Natural killer cell (primary cell): Measurements from ENCODE around the gene FAM120A. TPM values are rescaled to one million over a fixed set of nuclear protein-coding genes. Genes with fewer than 3 reads are reported as not detected.

Experiments
- ATAC-seq, 3 donors: fragments of 150-1000 bp in 2 of 3; fragments of 200-7000 bp in 1 of 3; cut with Tn5 transposase; 1 replicate in 1 of 3; 2 replicates in 2 of 3; pipeline ENCODE4 v1.10.0; 2021; ENCODE audit warnings: mild to moderate bottlenecking in 2 of 3, moderate library complexity in 2 of 3
- DNase-seq, 2 donors: peaks; one replicate each; pipeline versions ENCODE4 v3.0.0 to v3.0.0-alpha.2; 2013 to 2021; ENCODE audit warnings: mixed read lengths in 1 of 2
- H3K27ac ChIP-seq: one replicate; pipeline ENCODE4 v1.5.1; 2013; ENCODE audit warnings: mild to moderate bottlenecking, low read length
- H3K27me3 ChIP-seq: one replicate; pipeline ENCODE4 v1.6.1; 2013; ENCODE audit warnings: low read length; ENCODE audit not compliant: control insufficient read depth, insufficient read depth
- H3K36me3 ChIP-seq: one replicate; pipeline ENCODE4 v1.6.1; 2013; ENCODE audit warnings: low read length; ENCODE audit not compliant: control insufficient read depth, insufficient read depth
- H3K4me1 ChIP-seq: one replicate; pipeline ENCODE4 v1.6.1; 2013; ENCODE audit warnings: low read length; ENCODE audit not compliant: control insufficient read depth, insufficient read depth
- H3K4me3 ChIP-seq: one replicate; pipeline ENCODE4 v1.5.1; 2013; ENCODE audit warnings: low read length
- H3K9me3 ChIP-seq: one replicate; pipeline ENCODE4 v1.6.1; 2013; ENCODE audit warnings: low read length; ENCODE audit not compliant: control insufficient read depth, insufficient read depth
- H3K27ac Mint-ChIP-seq, 2 donors: one replicate each; pipeline ENCODE4 v1.8.0; 2022; ENCODE audit warnings: mild to moderate bottlenecking in 2 of 2, mixed read lengths in 2 of 2, moderate library complexity in 1 of 2
- H3K27me3 Mint-ChIP-seq, 2 donors: one replicate each; pipeline ENCODE4 v1.8.0; 2022; ENCODE audit warnings: low read depth in 2 of 2, mixed read lengths in 2 of 2
- H3K36me3 Mint-ChIP-seq: one replicate; pipeline ENCODE4 v1.8.0; 2022; ENCODE audit warnings: mixed read lengths
- H3K4me1 Mint-ChIP-seq, 2 donors: one replicate each; pipeline ENCODE4 v1.8.0; 2022; ENCODE audit warnings: mixed read lengths in 2 of 2
- H3K4me3 Mint-ChIP-seq: one replicate; pipeline ENCODE4 v1.8.0; 2022; ENCODE audit warnings: mild to moderate bottlenecking, moderate library complexity, mixed read lengths
- H3K9me3 Mint-ChIP-seq, 2 donors: one replicate each; pipeline ENCODE4 v1.8.0; 2022; ENCODE audit warnings: mixed read lengths in 2 of 2
- WGBS: methylation state at CpG from one replicate; pipeline ENCODE4 v1.1.7; 2013; ENCODE audit warnings: missing lambda C conversion rate; ENCODE audit not compliant: insufficient coverage; 5-methylcytosine and 5-hydroxymethylcytosine counted together
- intact Hi-C: fragments of 100-400 bp; cut with micrococcal nuclease; formaldehyde crosslinking; loops from one replicate; pipeline ENCODE4 v1.14.2; 2022
- total RNA-seq, 4 donors: library from RNA; stranded (reverse); fragments of 120-200 nt in 1 of 4; gene quantifications; one replicate each; pipeline versions ENCODE4 v1.2.3 to v1.2.4, GENCODE V29; 2013 to 2022
- TF ChIP-seq, protein P1 (sequence below): fragments of 200-600 bp; IDR thresholded peaks from one replicate; pipeline ENCODE4 v1.8.0; 2022; ENCODE audit warnings: antibody characterized with exemption

FAM120A gene
- total RNA-seq, 3 donors from 2014 or later (not counting 1 experiment from before 2014, with no cell fraction given): 87.7 to 96.1 (median 91.5) TPM

DNA sequence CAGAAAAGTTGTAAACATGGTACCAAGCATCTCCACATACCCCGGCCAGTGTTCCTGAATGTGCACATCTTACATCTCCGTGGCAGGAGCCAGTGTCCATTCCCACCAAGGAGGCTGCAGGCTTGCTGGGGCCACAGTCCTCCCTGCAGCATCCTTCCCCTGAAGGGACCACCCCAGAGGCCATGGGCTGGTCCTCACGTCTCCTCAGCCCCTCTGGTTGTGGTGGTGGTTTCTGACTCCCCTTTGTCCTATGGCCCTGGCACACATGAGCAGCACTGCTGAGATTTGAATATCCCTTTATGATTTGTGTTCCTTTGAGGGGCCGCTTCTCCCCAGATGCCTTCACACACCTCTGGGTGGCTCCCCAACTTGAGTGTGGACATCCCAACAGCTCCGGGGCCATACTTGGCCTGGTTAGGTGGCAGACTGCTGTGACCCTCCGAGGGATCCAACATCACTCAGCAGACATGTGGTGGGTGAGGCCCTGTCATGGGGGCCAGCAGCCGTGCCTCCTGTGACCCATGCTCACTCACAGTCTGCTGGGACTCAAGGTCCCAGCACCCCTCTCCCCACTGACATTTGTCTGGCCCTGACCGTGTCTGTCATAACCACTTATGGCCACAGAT lies 139.2 kb downstream of the FAM120A start:
- ATAC-seq: no peak
- Mint-ChIP-seq H3K36me3 (no peaks in the 10 kb centered on the region), H3K27me3 (no peaks in the 10 kb centered on the region), H3K27ac (no peak overlapping the region), H3K4me1 (peaks cover 13 to 63% of the 10 kb centered on the region in 2 donors), H3K9me3 (no peaks in the 10 kb centered on the region), H3K4me3 (no peak overlapping the region)
- no peak overlapping the region for H3K4me3 ChIP-seq
- H3K27ac ChIP-seq: no peak overlapping the region
- WGBS: 82% methylated on average over 8 of the region's 8 CpGs
- intact Hi-C loops: no loop called here
- H3K4me1 ChIP-seq: peaks cover 6% of the 10 kb centered on the region
- no peaks in the 10 kb centered on the region for H3K9me3 ChIP-seq
- no peaks in the 10 kb centered on the region for H3K36me3 ChIP-seq
- DNase-seq: no peak
- TF ChIP-seq, protein P1, sequence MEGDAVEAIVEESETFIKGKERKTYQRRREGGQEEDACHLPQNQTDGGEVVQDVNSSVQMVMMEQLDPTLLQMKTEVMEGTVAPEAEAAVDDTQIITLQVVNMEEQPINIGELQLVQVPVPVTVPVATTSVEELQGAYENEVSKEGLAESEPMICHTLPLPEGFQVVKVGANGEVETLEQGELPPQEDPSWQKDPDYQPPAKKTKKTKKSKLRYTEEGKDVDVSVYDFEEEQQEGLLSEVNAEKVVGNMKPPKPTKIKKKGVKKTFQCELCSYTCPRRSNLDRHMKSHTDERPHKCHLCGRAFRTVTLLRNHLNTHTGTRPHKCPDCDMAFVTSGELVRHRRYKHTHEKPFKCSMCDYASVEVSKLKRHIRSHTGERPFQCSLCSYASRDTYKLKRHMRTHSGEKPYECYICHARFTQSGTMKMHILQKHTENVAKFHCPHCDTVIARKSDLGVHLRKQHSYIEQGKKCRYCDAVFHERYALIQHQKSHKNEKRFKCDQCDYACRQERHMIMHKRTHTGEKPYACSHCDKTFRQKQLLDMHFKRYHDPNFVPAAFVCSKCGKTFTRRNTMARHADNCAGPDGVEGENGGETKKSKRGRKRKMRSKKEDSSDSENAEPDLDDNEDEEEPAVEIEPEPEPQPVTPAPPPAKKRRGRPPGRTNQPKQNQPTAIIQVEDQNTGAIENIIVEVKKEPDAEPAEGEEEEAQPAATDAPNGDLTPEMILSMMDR: no peak
- H3K27me3 ChIP-seq: no peaks in the 10 kb centered on the region

DNA sequence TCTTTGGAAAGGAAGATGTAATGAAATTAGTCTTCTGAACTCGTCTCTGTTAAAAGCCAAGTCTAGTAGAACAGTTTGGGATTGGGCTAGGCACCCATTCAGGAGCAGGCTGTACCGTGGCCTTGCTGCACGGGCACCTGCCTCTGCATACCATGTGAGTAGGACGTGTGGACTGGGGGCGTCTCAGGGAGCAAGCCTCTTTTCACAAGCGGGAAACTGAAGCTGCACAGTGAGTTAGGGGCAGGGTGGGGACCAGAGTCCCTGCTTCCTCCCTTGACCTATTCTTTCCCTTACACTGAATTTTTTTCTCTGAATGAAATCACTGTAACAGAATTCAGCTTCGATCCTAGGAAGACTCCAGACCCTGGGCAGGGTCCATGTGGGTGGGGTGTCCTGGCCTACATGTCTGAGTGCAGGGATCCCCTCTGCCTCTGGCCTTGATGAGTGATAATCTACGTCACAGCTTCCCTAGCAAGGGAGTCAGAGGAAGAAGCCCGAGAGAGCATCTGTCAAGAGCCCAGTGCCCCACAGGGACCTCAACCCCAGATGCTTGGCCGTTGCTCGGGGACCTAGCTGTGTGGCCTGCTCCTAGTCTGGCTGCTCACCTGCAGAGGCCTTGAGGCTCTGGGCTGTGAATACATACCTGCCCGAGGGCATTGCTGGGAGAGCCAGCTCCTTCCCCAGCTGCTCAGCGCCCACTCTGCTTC lies 140.0 kb downstream of the FAM120A start:
- peaks cover 6% of the 10 kb centered on the region for H3K4me1 ChIP-seq
- ATAC-seq (no peak), DNase-seq (no peak)
- Mint-ChIP-seq H3K36me3 (no peaks in the 10 kb centered on the region), H3K27me3 (no peaks in the 10 kb centered on the region), H3K27ac (peak overlapping the region in 1 of 2 donors; percentile 21), H3K4me3 (no peak overlapping the region), H3K4me1 (peaks cover 18 to 66% of the 10 kb centered on the region in 2 donors), H3K9me3 (no peaks in the 10 kb centered on the region)
- no peak overlapping the region for H3K4me3 ChIP-seq
- H3K27me3 ChIP-seq: no peaks in the 10 kb centered on the region
- WGBS: 79% methylated on average over 11 of the region's 13 CpGs
- no peak overlapping the region for H3K27ac ChIP-seq
- TF ChIP-seq, protein P1: no peak
- no peaks in the 10 kb centered on the region for H3K36me3 ChIP-seq
- no peaks in the 10 kb centered on the region for H3K9me3 ChIP-seq
- intact Hi-C loops: no loop called here

DNA sequence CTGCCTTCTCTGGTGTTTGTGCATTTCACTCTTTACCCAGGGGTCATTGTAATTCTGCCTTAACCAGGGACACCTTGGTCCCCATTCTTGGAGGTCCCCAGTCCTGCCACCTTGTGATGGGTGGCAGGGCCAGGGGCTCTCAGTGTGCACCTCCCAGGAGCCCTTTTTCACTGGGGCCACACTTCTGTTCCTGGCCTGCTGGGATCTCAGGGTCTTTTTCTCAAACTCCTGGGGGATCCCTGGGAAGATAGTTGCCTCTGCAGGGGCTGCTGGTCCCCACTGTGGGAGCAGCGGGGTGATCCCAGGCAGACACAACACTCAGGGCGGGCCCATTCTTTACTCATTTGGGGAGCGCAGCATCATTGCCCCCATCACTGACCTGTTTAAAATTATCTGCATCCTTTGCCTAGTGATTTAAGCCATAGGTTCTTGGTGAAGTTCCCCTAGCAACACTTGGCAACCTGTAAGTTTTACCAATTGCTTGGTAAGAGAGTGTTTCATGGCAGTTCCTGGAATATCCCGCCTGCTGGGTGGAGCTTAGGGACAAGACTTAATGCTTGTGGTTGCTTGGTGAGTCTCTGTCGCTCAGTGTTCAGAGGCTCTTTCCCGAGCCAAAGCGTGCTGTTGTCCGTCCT lies 140.6 kb downstream of the FAM120A start:
- DNase-seq: no peak
- H3K4me1 ChIP-seq: peaks cover 6% of the 10 kb centered on the region
- H3K27ac ChIP-seq: no peak overlapping the region
- H3K36me3 Mint-ChIP-seq: no peaks in the 10 kb centered on the region
- H3K4me3 Mint-ChIP-seq: no peak overlapping the region
- no peak overlapping the region for H3K4me3 ChIP-seq
- no peaks in the 10 kb centered on the region for H3K36me3 ChIP-seq
- 96% methylated on average over 8 of the region's 8 CpGs for WGBS
- H3K27me3 ChIP-seq: no peaks in the 10 kb centered on the region
- ATAC-seq: no peak
- peak overlapping the region in 1 of 2 donors; percentile 21 for H3K27ac Mint-ChIP-seq
- intact Hi-C loops: no loop called here
- no peaks in the 10 kb centered on the region for H3K9me3 Mint-ChIP-seq
- peaks cover 18 to 60% of the 10 kb centered on the region in 2 donors for H3K4me1 Mint-ChIP-seq
- H3K27me3 Mint-ChIP-seq: no peaks in the 10 kb centered on the region
- TF ChIP-seq, protein P1: no peak
- H3K9me3 ChIP-seq: no peaks in the 10 kb centered on the region
